ENCODE results near the gene RAB17.

- no peak for TF ChIP-seq CTCF (IDR thresholded peaks at IDR 0.05; ENCODE audit: low read depth, low read length)
- no peak for TF ChIP-seq EZH2phosphoT487 (IDR thresholded peaks at IDR 0.05; ENCODE audit: low read depth)
Measured at GRCh38 chr2:237540823-237541222, 49.7 kb downstream of the RAB17 start.

Measured in OCI-LY3 (cell line).